GM13977 (cell line): ENCODE data around the gene CHKA.

Experiments used
- DNase-seq: peaks from one replicate; pipeline ENCODE4 v3.0.0; 2012; ENCODE audit warnings: low spot score
- in situ Hi-C: fragments of 300-500 bp; cut with MboI; formaldehyde crosslinking; loops from one replicate; pipeline ENCODE4 v1.12.0; 2022; ENCODE audit warnings: low sequenced_read_pairs, low pct_unique_long_range_greater_than_20kb, mixed read lengths, inconsistent platforms; ENCODE audit not compliant: unreplicated experiment
- TF ChIP-seq, protein P1 (sequence below): IDR thresholded peaks from 2 replicates; pipeline ENCODE4 v1.5.1; 2012; ENCODE audit warnings: mild to moderate bottlenecking, control low read depth; ENCODE audit not compliant: insufficient read depth; ENCODE audit errors: extremely low read depth, missing control alignments

The CHKA gene

DNA sequence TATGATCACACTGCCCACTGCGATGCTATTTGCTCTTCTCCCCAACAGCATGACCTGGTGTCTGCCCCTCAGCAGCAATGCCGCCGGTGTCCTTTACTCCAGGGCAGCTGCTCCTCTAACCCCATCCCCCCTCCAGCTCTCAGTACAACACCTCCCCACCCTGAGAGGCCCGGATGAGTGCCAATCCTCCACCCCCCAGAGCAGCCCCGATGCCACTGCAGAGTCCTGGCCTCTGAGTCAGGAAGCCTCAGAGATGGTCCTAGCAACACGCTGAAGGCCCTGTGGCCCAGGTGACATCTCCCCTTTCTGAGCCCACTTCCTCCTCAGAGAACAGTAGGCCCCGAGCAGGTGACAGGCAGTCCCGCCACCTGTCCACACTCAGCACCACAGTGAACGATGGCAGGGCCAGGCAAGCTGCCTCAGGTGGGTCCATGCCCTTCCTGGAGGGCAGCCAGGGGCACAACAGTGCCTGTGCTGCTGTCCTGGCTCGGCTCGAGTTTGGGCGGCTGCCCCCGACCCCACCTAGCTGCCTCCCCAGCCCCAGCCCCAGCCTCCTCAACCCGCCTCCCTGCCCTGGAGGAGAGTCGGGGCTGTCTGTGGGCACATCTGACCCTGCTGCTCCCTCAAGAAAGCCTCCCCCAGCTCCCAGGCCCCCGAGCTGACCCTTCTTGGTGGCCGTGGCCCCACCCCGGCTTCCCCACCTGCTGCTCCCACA, 94.6 kb downstream of the CHKA start:
- TF ChIP-seq, protein P1, sequence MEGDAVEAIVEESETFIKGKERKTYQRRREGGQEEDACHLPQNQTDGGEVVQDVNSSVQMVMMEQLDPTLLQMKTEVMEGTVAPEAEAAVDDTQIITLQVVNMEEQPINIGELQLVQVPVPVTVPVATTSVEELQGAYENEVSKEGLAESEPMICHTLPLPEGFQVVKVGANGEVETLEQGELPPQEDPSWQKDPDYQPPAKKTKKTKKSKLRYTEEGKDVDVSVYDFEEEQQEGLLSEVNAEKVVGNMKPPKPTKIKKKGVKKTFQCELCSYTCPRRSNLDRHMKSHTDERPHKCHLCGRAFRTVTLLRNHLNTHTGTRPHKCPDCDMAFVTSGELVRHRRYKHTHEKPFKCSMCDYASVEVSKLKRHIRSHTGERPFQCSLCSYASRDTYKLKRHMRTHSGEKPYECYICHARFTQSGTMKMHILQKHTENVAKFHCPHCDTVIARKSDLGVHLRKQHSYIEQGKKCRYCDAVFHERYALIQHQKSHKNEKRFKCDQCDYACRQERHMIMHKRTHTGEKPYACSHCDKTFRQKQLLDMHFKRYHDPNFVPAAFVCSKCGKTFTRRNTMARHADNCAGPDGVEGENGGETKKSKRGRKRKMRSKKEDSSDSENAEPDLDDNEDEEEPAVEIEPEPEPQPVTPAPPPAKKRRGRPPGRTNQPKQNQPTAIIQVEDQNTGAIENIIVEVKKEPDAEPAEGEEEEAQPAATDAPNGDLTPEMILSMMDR, result no peak
- no peak for DNase-seq
- in situ Hi-C loops, result no loop called here

DNA sequence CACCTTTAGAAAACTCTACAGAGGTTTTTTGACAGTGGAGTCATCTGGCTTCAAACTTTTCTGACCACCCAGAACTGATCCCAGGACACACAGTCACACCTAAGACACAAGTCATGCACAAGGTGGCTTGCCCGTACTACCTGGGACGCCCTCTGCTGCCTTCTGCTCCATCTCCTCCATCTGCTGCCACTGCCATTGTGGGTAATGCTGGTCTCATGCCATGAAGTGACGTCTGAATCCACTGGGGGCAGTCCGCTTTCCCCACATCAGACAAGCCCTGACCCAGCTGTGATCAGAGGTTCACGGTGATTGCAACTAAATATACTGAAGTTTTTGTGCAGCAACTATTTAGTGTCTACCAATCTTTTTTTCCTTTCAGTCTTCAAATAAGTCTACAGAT, 96.1 kb downstream of the CHKA start:
- DNase-seq, result no peak
- in situ Hi-C loops, result no loop called here
- TF ChIP-seq, protein P1, result peak; percentile 3

DNA sequence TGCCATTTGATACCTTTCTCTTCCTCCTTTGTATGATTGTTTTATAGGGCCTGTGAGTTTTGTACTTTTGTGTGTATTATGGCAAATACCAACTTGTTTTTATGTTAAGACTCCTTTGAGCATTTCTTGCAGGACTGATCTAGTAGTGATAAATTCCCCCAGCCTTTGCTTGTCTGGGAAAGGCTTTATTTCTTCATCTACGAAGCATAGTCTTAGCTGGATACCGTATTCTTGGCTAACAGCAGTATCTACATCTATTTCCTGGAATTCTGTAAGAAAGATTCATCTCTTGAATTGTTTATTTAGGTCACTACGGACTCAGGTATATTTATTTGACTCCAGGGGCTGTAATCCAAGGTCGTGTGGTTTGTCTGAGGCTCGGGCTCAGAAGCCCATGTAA, 96.7 kb downstream of the CHKA start:
- in situ Hi-C loops, result no loop called here
- TF ChIP-seq, protein P1, result no peak
- DNase-seq, result no peak

DNA sequence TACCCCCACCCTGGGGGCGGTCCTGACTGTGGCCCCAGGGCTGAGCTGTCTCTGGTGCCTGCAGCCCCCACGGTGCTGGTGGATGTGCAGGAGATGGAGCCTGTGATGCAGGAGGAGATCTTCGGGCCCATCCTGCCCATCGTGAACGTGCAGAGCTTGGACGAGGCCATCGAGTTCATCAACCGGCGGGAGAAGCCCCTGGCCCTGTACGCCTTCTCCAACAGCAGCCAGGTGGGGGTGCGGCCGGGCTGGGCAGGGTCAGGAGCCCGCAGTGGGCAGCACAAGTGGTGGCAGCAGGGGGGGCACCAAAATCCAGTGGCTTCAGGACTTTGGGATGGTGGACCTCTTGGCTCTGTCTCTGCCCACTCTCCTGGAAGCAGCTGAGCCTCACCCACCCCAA, 98.7 kb downstream of the CHKA start:
- DNase-seq, result no peak
- TF ChIP-seq, protein P1, result no peak
- in situ Hi-C loops, result no loop called here

DNA sequence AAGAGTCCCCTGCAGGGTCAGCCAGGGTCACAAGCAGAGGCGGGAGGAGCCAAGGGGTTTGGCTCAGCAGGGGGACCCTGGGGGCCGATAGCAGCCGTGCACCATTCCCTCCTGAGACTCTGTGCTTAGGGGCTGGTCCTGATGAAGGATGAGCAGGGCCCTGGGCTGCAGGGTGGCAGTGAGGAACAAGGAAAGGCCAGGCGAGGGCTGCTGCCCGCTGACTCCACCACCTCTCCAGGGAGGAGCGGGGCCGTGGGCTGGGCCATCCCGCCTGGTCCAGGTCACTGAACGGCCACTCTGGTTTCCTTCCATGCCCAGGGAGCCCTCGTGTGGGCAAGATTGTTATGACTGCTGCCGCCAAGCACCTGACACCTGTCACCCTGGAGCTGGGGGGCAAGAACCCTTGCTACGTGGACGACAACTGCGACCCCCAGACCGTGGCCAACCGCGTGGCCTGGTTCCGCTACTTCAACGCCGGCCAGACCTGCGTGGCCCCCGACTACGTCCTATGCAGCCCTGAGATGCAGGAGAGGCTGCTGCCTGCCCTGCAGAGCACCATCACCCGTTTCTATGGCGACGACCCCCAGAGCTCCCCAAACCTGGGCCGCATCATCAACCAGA, 99.9 kb downstream of the CHKA start:
- TF ChIP-seq, protein P1, result peak; percentile 16
- in situ Hi-C loops, result no loop called here
- no peak for DNase-seq

DNA sequence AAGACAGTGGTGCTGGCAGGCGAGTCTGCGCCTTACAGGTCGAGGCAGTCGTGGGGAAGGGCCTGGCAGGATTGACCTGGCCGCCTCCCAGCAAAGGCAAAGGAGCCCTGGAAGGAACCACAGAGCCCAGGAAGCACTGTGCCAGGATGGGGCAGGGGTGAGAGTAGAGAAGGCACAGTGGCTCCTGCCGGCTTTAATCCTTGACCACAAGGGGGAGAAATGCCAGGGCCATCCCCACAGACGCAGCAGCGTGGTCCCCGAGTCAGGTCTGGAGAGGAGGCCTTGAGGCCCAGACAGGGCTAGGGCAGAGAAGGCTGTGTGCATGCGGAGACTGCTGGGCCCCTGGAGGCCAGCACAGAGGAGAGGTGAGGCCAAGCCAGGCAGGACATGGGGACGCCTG, 100.6 kb downstream of the CHKA start:
- TF ChIP-seq, protein P1, result no peak
- in situ Hi-C loops, result no loop called here
- DNase-seq, result no peak

DNA sequence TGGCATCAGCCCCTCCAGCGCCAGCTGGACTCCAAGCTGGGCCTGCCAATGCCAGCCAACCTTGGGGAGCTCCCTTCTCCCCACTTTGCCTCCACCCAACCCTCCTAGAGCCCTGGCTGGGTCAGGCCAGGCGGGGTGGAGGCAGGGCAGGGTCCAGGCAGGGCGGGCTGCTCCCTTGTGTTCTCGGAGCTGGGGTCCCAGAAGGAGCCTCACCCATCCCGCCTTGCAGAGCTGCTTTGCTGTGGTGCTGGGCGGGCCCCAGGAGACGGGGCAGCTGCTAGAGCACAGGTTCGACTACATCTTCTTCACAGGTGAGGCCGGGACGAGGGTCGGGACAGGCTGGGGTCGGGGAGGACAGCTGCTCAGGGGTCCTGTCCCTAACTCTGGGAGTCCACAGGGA, 101.7 kb downstream of the CHKA start:
- DNase-seq, result no peak
- in situ Hi-C loops, result no loop called here
- TF ChIP-seq, protein P1, result no peak
